HG02798 (cell line): ENCODE measurements around the gene AWAT1.
"Not testable (repeated sequence)": the region's sequence is repeated elsewhere in the genome, so short reads cannot be mapped to it uniquely, and the experiment has no call there.

Experiments
- ATAC-seq: cut with Tn5 transposase; IDR thresholded peaks from one replicate; pipeline ENCODE4 v1.9.1; 2021; ENCODE audit warnings: mild to moderate bottlenecking; ENCODE audit not compliant: unreplicated experiment, poor library complexity

The AWAT1 gene

DNA sequence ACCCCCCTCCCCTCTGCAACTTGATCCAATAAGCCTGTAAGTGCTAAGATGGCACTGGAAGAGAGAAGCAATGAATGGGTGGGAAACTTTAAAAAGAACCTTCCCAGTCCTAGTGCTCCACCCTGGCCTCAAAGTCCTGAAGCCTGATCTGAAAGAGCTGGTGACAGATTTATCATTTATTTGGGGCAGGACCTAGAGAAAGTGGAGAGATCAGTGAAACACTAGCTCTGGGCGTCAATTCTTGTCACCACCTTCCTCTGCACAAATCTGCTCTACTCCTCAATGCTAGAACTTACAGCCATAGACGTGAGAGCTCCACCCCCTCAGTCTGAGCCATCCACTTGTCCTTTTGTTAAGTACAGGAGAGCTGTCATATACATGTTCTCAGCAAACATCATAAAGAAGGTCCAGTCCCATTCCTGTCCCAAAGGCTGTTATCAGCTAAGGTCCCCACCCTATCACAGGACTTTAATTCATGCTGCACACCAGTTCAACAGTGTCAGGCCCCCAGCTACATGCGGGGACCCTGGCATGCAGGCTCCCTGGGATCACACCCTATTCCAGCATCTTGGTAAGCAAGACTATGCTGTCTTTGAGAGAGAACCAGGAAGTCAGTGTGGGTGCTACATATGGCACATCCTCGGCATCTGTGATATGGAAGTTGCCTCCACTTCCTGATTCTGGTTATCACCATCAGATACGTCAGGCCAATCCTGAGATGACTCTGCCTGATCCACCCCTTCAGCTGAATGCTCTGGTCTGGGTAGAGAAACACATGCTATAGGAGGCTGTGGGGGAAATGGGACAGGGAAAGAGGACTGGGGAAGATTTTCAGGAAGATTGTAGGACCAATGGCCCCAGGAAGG, 23.2 kb downstream of the AWAT1 start:
- ATAC-seq: no peak

DNA sequence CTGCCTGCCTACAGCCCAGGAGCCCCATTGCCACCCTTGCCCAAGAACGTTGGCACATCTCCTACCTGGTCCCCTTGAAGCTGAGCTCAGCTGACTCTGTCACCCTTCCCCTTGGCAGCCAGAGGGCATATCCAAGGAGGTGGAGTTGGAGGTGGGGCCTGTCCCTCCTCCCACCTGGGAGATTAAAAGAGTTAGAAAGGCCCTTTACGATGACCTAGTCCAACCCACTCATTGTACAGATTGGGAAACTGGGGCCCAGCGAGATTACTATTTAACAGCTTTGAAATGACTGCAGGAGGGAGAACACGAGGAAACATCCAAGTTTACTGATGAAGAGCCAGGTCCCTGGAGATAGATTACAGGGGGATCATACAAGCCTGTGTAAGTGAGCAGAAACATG, 25.6 kb downstream of the AWAT1 start, which contains the start of gene P2RY4:
Gene P2RY4, minus strand, starts transcription at position 101 of the 400 bp plus-strand sequence. CDS start 580 bp downstream, outside the sequence.
- no peak for ATAC-seq

DNA sequence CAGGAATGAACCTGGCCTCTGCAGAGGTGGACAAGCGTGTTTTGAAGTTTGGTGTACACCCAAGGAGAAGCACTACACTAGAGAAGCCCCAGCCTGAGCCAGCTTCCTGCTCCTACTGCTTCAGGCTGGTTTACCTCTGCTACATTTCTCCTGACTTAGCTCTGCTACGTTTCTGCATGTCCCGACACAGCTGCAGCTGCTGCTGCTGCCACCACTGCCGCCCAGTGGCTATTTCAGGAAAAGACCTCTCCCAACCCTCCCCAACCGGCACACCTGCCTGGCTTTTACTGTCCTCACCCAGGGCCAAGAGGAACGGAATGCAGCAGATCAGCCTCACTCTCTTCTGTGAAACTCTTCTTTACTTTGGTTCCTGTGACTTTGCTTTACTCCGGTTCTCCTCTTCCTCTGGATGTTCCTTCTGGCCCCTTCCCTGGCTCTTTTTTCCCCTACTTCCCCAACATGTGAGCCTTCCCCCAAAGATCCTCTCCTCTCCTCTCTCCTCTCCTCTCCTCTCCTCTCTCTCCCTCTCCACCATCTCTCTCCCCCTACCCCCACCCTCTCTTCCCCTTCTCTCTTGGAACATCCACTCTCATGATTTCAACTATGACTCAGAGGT, 28.6 kb downstream of the AWAT1 start:
- ATAC-seq: peak; percentile 64

DNA sequence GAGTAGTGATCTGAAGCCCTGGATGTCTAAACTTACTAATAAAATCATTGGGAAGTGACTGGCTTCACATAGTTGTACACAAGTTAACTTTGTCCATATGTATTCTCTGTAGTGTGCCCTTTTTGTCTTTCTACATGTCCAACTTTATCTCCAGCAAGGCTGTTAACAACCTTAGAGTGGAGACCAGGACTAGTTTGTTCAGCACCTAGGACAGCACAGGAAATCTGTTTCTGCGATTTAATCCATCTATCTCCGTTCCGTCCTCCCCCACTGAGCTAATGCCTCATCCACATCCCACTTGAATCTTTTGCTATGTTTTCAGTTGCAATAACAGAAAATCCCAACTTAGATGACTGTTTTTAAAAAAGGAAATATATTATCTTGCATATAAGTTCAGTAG, 30.3 kb downstream of the AWAT1 start:
- no peak for ATAC-seq

DNA sequence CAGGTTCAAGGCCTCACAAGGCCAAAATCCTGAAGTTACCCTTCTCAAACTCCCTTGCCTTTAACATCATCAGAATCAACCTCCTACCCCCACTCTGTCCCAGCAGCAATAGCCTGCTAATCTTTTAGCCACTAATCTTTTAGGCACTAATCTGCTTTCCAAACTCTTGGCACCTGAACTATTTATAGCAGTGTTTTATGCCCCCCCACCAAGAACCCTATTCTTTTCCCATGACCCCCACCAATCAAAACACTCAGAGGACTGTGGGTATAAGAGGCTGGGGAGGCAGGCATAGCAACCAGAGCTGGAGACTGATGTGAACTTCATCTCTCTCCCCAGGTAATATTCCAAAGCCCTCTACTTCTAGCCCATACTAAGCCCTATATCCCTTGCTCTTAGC, 33.6 kb downstream of the AWAT1 start, which contains the start of gene ARR3:
Gene ARR3, plus strand, starts transcription at position 301 of the 400 bp plus-strand sequence. CDS start 1,052 bp downstream, outside the sequence.
- no peak for ATAC-seq

DNA sequence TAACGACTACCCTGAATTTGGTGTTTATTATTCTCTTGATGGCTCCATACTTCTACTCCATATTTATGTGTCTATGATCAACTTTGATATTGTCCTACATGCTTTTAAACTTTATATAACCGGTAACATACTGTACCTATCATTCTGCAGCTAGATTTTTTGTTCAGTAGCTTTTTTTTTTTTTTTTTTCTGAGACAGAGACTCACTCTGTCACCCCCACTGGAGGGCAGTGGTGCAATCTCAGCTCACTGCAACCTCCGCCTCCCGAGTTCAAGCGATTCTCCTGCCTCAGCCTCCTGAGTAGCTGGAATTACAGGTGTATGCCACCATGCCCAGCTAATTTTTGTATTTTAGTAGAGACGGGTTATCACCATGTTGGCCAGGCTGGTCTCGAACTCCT, 39.6 kb downstream of the AWAT1 start:
- not testable (repeated sequence) for ATAC-seq

DNA sequence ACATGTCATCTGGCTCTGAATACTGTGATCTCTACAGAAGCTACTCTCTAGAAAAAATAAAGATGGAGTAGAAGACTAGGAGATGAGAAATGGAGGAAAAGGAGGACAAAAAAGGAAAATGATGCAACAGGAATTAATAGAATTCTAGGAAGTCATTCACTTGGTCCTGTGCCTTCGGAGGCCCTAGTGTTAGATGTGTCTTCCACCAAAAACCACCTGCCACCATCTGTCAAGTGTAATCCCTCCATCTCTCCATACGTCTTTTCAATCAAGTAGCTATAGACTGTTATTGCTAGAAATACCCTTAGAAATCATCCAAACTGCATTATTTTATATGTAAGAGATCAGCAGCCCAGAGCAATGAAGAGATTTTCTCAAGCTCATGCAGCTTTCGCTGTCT, 44.6 kb downstream of the AWAT1 start:
- ATAC-seq: no peak

DNA sequence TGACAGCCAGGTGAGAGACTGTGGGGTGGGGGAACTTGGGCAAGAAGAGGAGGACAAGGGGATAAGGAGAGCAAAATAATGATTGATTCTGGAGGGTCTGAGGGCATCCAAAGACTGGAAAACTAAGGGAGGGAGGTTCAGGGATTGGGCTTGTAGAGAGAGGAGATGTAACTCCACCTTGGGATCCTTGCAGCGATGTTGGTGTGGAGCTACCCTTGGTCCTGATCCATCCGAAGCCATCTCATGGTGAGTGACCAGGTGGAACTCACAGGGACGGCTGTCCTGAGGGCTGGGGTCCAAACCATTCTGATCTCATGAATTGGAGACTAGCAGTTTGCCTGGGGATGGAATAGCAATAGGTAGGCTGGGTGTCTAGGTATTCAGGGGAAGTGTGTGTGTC, 46.1 kb downstream of the AWAT1 start:
- ATAC-seq: no peak

DNA sequence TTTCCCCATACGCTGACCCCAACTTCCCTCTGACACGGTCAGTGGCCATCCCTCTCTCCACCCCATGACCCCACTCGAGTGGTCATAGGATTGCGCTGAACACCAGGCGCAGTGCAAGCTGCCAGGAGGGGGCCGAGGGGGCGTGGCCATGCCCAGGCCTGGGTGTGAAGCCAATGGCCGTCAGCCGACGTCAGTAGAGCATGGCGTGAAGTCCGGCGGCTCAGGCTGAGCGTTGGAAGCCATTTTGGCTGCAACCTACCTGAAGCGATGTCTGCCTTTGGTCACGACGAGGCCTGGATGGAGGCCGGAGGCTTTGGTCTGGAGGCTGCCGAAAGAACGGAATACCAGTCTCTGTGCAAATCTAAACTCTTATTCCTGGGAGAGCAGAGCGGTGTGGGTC, 47.5 kb downstream of the AWAT1 start, which contains the start of gene RAB41:
Gene RAB41, plus strand, starts transcription at position 222 of the 400 bp plus-strand sequence. Its CDS starts 46 bp downstream, at position 268.
- no peak for ATAC-seq

DNA sequence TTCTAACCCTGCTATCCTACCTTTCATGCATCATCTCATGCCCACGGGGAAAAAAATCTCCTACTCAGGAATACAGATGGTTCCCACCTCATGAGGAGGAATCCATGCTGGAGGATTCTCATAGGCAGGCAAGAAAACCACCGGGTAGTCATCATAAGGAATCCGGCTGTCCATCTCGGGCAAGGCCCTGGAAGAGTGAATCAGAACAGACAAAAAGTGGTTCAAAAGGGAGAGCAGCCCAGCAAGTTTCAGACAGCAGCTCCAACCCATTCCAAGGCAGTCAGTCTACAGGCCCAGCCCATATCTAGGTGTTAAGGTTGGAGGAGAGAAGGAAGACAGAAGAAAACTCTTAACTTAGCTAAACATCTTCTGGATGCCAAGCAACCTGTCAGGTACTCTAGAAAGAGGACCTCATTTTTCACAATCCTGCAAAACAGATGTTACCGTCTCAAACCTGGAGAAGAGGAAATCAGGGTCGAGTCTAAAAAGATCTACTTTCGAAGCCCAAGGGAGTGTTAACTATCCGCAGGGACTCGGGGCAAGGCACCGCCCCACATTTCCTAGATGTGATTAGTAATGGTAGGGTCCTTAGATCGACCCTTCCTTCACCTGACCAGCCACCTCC, 54.8 kb downstream of the AWAT1 start:
- ATAC-seq: no peak
